Right ventricle myocardium superior (tissue), 1 donor: ENCODE data around the gene KANSL1. TPM values are rescaled to one million over a fixed set of nuclear protein-coding genes. Genes with fewer than 3 reads are reported as not detected.

Source experiments
- ATAC-seq: fragments of 200-7000 bp; cut with Tn5 transposase; one replicate; pipeline ENCODE4 v1.9.1; 2020; ENCODE audit warnings: mild to moderate bottlenecking; ENCODE audit not compliant: poor library complexity
- DNase-seq: peaks from one replicate; pipeline ENCODE4 v3.0.0-alpha.2; 2020
- intact Hi-C: fragments of 100-400 bp; cut with DNase I; formaldehyde crosslinking; loops from one replicate; pipeline ENCODE4 v1.11.2; 2022
- total RNA-seq: library from RNA; stranded (reverse); fragmentation: NEBNext Ultra II Directional; extraction: Animal tissue kit (Norgen Biotek cat#: 25700); gene quantifications from one replicate; pipeline ENCODE4 v1.2.1, GENCODE V29; 2021
- donor health status: DM: no; HTN: yes; CAD: no; lungs with severe emphysema.

The KANSL1 gene
- total RNA-seq, 1 donor from 2014 or later: 25.1 TPM

DNA sequence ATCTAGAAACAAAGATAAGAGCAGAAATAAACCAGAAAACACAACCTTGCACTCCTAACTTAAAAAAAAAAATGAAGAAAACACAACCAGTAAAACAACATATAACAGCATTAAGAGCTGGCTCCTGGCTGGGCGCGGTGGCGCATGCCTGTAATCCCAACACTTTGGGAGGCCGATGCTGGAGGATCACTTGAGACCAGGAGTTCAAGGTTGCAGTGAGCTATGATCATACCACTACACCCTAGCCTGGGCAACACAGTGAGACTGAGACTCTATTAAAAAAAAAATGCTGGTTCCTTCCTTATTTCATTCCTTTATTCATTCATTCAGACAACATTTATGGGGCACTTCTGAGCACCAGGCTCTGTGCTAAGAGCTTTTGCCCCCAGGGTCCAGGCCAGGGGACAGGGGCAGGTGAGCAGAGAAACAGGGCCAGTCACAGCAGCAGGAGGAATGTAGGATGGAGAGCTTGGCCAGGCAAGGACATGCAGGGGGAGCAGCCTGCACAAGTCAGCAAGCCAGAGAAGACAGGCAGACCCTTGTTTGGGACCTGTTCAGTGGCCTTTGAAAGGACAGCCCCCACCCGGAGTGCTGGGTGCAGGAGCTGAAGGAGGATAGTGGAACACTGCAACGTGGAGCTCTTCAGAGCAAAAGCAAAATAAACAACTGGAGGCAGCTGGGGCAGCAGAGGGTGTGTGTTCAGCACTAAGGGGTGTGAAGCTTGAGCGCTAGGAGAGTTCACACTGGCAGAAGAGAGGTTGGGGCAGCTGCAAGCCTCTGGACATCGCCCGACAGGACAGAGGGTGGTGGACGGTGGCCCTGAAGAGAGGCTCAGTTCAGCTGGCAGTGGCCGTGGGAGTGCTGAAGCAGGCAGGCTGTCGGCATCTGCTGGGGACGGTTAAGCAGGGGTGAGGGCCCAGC, 191.6 kb downstream of the KANSL1 start:
- no peak for DNase-seq
- intact Hi-C loops: loop anchor here (5.0 to 10.0 kb wide), 2 partner anchors 211 to 283 kb away; no protein-coding TSS in a partner anchor
- ATAC-seq: no peak

GRCh38 chr17:46000757-46001156, 192.5 kb downstream of the KANSL1 start:
- ATAC-seq: no peak
- intact Hi-C loops: loop anchor here (5.0 to 10.0 kb wide), 2 partner anchors 212 to 284 kb away; no protein-coding TSS in a partner anchor
- no peak for DNase-seq

- ATAC-seq (no peak), DNase-seq (no peak)
- intact Hi-C loops: loop anchor here (5.0 to 10.0 kb wide), 2 partner anchors 212 to 285 kb away; no protein-coding TSS in a partner anchor
These were observed 192.9 kb downstream of the KANSL1 start for GRCh38 chr17:46000292-46000691.

GRCh38 chr17:45999900-46000290, 193.3 kb downstream of the KANSL1 start:
- intact Hi-C loops: loop anchor here (5.0 to 10.0 kb wide), 2 partner anchors 212 to 285 kb away; no protein-coding TSS in a partner anchor
- ATAC-seq (no peak), DNase-seq (no peak)

GRCh38 chr17:45998987-45999899, 194.0 kb downstream of the KANSL1 start, which contains the start of gene STH:
STH (plus strand) TSS chr17:45999250; CDS start chr17:45999280, 30 bp downstream.
- no peak for DNase-seq
- no peak for ATAC-seq
- intact Hi-C loops: no loop called here

GRCh38 chr17:45997624-45998023, 195.6 kb downstream of the KANSL1 start:
- no peak for ATAC-seq
- intact Hi-C loops: no loop called here
- DNase-seq: no peak

DNA sequence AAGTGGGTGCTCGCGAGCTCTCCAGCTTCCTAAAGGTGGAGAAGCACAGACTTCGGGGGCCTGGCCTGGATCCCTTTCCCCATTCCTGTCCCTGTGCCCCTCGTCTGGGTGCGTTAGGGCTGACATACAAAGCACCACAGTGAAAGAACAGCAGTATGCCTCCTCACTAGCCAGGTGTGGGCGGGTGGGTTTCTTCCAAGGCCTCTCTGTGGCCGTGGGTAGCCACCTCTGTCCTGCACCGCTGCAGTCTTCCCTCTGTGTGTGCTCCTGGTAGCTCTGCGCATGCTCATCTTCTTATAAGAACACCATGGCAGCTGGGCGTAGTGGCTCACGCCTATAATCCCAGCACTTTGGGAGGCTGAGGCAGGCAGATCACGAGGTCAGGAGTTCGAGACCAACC, 196.1 kb downstream of the KANSL1 start:
- DNase-seq (no peak), ATAC-seq (no peak)
- intact Hi-C loops: no loop called here

DNA sequence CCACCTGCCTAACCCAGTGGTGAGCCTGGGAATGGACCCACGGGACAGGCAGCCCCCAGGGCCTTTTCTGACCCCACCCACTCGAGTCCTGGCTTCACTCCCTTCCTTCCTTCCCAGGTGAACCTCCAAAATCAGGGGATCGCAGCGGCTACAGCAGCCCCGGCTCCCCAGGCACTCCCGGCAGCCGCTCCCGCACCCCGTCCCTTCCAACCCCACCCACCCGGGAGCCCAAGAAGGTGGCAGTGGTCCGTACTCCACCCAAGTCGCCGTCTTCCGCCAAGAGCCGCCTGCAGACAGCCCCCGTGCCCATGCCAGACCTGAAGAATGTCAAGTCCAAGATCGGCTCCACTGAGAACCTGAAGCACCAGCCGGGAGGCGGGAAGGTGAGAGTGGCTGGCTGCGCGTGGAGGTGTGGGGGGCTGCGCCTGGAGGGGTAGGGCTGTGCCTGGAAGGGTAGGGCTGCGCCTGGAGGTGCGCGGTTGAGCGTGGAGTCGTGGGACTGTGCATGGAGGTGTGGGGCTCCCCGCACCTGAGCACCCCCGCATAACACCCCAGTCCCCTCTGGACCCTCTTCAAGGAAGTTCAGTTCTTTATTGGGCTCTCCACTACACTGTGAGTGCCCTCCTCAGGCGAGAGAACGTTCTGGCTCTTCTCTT, 196.8 kb downstream of the KANSL1 start:
- ATAC-seq: no peak
- DNase-seq: no peak
- intact Hi-C loops: no loop called here

DNA sequence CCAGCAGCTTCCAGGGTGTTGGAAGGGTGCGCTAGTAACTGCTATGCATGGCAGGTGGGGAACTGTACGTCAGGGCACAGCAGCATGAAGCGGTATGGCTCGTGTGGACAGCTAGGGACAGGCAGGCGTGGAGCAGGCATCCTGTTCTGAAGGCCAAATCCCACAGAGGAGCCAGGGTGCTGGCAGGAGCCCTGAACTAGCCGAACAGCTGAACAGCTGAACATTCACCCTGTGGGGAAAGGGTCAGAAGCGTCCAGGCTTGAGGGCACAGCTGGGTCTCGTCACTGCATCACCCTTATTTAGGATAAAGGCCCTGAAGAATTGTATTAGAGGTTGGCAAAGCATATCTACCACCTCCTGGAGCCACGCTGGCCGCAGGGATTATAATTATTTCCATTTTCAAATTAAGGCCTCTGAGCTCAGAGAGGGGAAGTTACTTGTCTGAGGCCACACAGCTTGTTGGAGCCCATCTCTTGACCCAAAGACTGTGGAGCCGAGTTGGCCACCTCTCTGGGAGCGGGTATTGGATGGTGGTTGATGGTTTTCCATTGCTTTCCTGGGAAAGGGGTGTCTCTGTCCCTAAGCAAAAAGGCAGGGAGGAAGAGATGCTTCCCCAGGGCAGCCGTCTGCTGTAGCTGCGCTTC, 197.5 kb downstream of the KANSL1 start:
- DNase-seq: no peak
- intact Hi-C loops: no loop called here
- no peak for ATAC-seq

- intact Hi-C loops: no loop called here
- ATAC-seq (no peak), DNase-seq (no peak)
These were observed 198.2 kb downstream of the KANSL1 start for GRCh38 chr17:45994987-45995386.

GRCh38 chr17:45993962-45994627, 199.1 kb downstream of the KANSL1 start:
- DNase-seq (no peak), ATAC-seq (no peak)
- intact Hi-C loops: no loop called here

GRCh38 chr17:45992904-45993303, 200.3 kb downstream of the KANSL1 start:
- no peak for DNase-seq
- intact Hi-C loops: no loop called here
- ATAC-seq: no peak

DNA sequence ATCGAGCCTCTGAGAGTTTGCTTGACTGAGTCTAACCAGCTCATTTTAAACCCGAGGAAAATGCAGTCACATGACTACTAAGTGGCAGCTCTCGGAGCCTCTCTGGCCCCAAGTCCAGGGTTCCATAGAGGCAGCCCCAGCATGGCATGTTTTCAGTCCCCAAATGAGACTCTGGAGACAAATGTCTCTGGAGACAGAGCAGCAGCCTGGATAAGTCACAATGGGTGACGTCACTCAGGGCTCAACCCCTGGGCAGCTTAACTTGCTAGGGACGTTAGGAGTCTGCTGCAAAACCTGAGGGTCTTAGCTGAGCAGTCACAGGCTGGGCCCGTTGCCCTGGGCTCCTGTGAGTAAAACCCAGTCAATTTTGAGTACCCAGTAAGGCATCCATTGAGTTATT, 201.1 kb downstream of the KANSL1 start:
- DNase-seq (no peak), ATAC-seq (no peak)
- intact Hi-C loops: no loop called here

DNA sequence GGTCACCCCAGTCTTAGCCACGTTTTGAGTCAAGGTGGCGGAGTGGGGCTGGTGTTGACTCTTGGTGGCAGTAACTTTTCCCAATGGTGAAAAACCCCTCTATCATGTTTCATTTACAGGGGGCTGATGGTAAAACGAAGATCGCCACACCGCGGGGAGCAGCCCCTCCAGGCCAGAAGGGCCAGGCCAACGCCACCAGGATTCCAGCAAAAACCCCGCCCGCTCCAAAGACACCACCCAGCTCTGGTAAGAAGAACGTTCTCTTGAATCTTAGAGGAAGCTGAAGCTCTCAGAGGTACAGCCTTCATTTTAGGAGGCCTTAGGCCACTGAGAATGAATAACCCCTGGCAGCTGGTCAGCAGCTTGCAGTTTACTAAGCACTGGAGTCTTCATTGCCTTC, 201.9 kb downstream of the KANSL1 start:
- no peak for DNase-seq
- intact Hi-C loops: no loop called here
- no peak for ATAC-seq

DNA sequence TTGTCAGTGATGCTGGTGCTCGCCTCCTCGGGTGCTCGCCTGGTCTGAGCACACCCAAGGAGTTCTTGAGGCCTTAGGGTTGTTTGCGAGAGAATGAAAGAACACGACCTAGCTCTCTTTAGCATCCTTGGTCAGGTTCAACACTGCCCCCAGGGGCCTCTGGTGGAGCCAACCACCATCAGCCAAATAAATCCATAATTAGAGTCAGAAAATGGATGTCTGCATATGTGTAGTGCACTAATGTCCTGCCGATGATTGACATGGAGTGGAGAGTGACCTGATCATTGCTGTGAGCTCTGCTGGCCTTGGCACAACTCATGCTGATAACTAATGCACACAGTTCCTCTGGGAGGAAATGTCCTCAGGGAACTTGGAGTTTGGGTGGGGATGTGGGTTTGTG, 202.3 kb downstream of the KANSL1 start:
- ATAC-seq (no peak), DNase-seq (no peak)
- intact Hi-C loops: no loop called here

GRCh38 chr17:45989759-45990158, 203.5 kb downstream of the KANSL1 start:
- intact Hi-C loops: no loop called here
- DNase-seq (no peak), ATAC-seq (no peak)

DNA sequence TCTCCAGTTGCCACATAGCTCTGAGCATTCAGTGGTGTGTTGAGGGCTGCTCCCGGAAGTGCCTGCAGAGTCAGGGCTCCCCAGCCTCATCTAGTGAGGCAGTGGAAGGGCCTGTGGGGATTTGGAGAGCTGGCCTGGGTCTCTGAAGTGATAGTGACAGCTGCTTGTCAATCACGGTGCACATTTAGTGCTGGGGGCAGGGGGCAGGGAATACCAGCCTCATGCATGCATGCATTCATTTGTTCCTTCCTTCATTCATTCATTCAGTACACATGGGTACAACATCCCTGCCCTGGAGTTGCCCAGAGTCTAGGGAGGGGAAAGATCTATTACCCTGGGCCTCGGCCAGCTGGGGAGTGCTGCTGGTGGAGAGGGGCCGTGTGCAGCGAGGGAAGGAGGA, 205.5 kb downstream of the KANSL1 start:
- DNase-seq: no peak
- ATAC-seq: no peak

DNA sequence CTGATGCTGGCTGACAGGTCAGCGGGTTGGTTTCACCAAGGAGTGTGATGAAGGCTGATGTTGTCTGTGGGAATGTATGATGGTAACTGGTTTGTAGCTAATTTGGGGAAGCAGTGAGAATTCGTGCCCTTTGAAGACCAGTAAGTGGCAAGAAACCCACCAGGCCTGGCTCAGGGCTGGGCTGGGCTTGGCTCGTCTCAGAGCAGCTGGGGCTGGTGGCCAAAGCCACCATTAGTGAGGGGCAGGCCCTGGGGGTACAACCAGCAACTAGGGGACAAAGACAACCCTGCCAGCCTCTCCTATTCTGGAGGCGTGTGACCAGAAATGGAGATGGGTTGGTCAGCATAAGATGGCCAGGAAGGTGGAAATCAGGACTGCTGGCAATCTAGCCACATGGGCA, 207.2 kb downstream of the KANSL1 start:
- intact Hi-C loops: no loop called here
- no peak for ATAC-seq
- DNase-seq: no peak

More for the DNA sequence above, 205.5 kb downstream of the KANSL1 start:
- intact Hi-C loops: no loop called here
